PFSK-1 (cell line): ENCODE data around the gene RRAD.

ENCODE experiments used
- FOXP2 ChIP-seq: optimal IDR thresholded peaks from 2 replicates; pipeline ENCODE3; 2011; ENCODE audit warnings: borderline replicate concordance, control low read depth, inconsistent platforms; ENCODE audit not compliant: insufficient read depth; ENCODE audit errors: extremely low read length, extremely low read depth
- POLR2AphosphoS5 ChIP-seq: IDR thresholded peaks from 2 replicates; pipeline ENCODE4 v1.6.1; 2012; ENCODE audit warnings: low read depth, mild to moderate bottlenecking, control low read depth, low read length, moderate library complexity
- SIN3A ChIP-seq: IDR thresholded peaks from 2 replicates; pipeline ENCODE4 v1.6.1; 2012; ENCODE audit warnings: mild to moderate bottlenecking, low read length, moderate library complexity, borderline replicate concordance; ENCODE audit not compliant: insufficient read depth
- TAF1 ChIP-seq: IDR thresholded peaks from 2 replicates; pipeline ENCODE4 v1.6.1; 2012; ENCODE audit warnings: low read length, control low read depth, borderline replicate concordance; ENCODE audit not compliant: insufficient read depth
- TF ChIP-seq, protein P1 (sequence below), 2 experiments: IDR thresholded peaks; 2 replicates each; pipeline versions ENCODE4 v1.6.1 to v1.8.0; 2011 to 2012; ENCODE audit warnings: low read depth in 2 of 2, low read length in 2 of 2, control low read depth in 1 of 2, inconsistent platforms in 1 of 2, mild to moderate bottlenecking in 1 of 2, moderate library complexity in 1 of 2; ENCODE audit not compliant: insufficient read depth in 1 of 2

RRAD gene

DNA sequence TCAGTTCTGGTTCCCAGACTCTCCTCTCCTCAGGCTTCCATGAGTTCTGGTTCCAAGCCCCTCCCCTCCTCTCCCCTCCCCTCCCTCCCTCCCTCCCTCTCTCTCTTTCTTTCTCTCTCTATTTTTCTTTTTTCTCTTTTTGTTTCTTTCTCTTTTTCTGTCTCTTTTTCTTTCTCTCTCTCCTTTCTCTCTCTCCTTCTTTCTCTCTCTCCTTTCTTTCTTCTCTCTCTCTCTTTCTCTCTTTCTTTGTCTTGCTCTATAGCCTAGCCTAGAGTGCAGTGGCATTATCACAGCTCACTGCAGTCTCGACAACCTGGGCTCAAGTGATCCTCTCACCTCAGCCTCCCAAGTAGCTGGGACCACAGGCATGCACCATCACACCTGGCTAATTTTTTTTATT lies 34.9 kb upstream of the RRAD start:
- no peak for TF ChIP-seq POLR2AphosphoS5

DNA sequence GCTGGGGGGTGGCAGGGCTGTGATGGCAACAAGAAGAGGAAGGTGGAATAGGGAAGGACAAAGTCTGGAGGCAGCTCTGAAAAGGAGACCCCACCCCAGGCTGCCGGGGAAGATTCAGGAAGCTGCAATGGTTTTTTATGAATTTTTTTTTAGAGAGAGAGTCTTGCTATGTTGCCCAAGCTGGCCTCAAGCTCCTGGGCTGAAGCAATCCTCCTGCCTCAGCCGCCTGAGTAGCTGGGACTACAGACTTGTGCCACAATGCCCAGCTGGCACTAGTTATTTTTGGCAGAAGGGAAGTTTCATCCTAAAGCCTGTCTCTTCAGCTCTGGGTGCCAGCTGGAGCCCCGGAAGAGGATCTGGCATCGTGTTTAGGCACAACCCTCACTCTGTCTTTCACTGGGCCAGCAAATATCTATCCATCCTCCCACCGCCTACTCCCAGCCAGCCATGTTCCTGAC lies 34.4 kb upstream of the RRAD start:
- TF ChIP-seq, protein P1, sequence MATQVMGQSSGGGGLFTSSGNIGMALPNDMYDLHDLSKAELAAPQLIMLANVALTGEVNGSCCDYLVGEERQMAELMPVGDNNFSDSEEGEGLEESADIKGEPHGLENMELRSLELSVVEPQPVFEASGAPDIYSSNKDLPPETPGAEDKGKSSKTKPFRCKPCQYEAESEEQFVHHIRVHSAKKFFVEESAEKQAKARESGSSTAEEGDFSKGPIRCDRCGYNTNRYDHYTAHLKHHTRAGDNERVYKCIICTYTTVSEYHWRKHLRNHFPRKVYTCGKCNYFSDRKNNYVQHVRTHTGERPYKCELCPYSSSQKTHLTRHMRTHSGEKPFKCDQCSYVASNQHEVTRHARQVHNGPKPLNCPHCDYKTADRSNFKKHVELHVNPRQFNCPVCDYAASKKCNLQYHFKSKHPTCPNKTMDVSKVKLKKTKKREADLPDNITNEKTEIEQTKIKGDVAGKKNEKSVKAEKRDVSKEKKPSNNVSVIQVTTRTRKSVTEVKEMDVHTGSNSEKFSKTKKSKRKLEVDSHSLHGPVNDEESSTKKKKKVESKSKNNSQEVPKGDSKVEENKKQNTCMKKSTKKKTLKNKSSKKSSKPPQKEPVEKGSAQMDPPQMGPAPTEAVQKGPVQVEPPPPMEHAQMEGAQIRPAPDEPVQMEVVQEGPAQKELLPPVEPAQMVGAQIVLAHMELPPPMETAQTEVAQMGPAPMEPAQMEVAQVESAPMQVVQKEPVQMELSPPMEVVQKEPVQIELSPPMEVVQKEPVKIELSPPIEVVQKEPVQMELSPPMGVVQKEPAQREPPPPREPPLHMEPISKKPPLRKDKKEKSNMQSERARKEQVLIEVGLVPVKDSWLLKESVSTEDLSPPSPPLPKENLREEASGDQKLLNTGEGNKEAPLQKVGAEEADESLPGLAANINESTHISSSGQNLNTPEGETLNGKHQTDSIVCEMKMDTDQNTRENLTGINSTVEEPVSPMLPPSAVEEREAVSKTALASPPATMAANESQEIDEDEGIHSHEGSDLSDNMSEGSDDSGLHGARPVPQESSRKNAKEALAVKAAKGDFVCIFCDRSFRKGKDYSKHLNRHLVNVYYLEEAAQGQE (IDR thresholded peaks at IDR 0.05; ENCODE audit: insufficient read depth in 1 of 2, low read depth in 2 of 2, low read length in 2 of 2): no peak
- TF ChIP-seq SIN3A: no peak
- no peak for TF ChIP-seq TAF1
- no peak for TF ChIP-seq FOXP2
- TF ChIP-seq POLR2AphosphoS5: no peak

- TF ChIP-seq, protein P1 (IDR thresholded peaks at IDR 0.05; ENCODE audit: insufficient read depth in 1 of 2, low read depth in 2 of 2, low read length in 2 of 2): no peak
- TF ChIP-seq FOXP2 (no peak), TAF1 (no peak), SIN3A (no peak), POLR2AphosphoS5 (no peak)
Observed at GRCh38 chr16:66958857-66959703, 33.7 kb upstream of the RRAD start.

DNA sequence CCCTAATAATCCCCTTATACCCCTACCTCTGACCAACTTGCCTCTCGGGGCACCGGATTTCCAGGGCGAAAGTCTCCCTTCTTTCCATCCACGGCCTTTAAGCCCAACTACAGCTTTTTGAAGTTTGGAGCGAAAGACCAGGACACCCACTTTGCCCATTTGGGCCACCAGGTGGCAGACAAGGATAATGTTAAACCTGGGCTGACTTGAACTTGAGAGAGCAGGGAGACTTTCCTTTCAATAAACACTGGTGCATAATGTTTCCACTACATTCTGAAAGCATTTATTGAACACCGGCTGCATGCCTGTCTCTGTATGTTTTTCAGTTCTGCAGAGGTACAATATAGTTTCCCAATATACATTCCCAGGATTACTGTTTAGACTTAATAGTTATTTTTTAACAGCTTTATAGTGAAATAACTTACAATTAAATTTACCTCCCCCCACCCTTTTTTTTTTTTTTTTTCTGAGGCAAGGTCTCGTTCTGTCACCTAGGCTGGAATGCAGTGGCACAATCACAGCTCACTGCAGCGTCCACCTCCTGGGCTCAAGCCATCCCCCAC lies 28.8 kb upstream of the RRAD start:
- TF ChIP-seq, protein P1 (IDR thresholded peaks at IDR 0.05; ENCODE audit: insufficient read depth in 1 of 2, low read depth in 2 of 2, low read length in 2 of 2): no peak
- TF ChIP-seq TAF1 (no peak), FOXP2 (no peak), POLR2AphosphoS5 (no peak), SIN3A (no peak)

DNA sequence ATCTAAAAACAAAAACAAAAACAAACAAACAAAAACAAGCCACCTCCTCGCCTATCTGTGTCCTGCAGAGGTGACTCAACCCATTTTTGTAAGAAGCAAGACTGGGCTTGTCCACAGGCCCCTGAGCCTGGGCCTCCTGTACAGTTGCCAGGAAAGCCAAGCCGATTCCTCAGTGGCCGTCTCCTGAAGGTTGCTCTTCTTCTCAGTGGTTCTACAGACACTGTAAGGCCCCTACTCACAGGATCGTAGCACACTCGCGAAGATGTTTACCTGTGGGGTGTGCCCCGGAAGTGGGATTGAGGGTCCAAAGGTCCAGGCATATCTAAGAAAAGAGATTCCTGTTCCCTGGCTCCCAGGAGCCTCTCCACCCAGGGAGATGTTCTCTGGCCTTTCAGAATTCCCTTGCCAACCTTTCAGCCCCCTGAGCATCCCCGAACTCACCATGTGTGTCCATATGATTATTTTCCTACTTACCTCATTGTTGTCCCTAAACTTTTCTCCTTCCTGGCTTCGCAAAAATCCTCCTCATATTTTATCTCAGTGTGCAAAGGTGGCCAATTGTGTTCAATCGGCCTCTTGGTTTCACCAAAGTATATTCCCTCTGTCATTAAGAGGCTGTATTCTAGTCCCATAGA lies 28.2 kb upstream of the RRAD start:
- TF ChIP-seq POLR2AphosphoS5 (no peak), SIN3A (no peak), FOXP2 (no peak), TAF1 (no peak)
- TF ChIP-seq, protein P1 (IDR thresholded peaks at IDR 0.05; ENCODE audit: insufficient read depth in 1 of 2, low read depth in 2 of 2, low read length in 2 of 2): no peak
